ENCODE data around the gene EEIG1.
"Not testable (repeated sequence)": the region's sequence is repeated elsewhere in the genome, so short reads cannot be mapped to it uniquely, and the experiment has no call there.

Gene EEIG1

GRCh38 chr9:127980706-127981558 lies at the start of gene EEIG1:
TSS of gene EEIG1 (minus strand) at chr9:127980989. CDS start at chr9:127980137, 852 bp downstream.
- H3K4me3 ChIP-seq (ENCODE audit: low read depth, low read length) = peak within 1 kb of the TSS; percentile 85
- DNase-seq (ENCODE audit: low read depth) = peak; percentile 61
- TF ChIP-seq, protein P1, sequence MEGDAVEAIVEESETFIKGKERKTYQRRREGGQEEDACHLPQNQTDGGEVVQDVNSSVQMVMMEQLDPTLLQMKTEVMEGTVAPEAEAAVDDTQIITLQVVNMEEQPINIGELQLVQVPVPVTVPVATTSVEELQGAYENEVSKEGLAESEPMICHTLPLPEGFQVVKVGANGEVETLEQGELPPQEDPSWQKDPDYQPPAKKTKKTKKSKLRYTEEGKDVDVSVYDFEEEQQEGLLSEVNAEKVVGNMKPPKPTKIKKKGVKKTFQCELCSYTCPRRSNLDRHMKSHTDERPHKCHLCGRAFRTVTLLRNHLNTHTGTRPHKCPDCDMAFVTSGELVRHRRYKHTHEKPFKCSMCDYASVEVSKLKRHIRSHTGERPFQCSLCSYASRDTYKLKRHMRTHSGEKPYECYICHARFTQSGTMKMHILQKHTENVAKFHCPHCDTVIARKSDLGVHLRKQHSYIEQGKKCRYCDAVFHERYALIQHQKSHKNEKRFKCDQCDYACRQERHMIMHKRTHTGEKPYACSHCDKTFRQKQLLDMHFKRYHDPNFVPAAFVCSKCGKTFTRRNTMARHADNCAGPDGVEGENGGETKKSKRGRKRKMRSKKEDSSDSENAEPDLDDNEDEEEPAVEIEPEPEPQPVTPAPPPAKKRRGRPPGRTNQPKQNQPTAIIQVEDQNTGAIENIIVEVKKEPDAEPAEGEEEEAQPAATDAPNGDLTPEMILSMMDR (IDR thresholded peaks at IDR 0.05; ENCODE audit: low read depth, low read length, missing control alignments) = no peak

DNA sequence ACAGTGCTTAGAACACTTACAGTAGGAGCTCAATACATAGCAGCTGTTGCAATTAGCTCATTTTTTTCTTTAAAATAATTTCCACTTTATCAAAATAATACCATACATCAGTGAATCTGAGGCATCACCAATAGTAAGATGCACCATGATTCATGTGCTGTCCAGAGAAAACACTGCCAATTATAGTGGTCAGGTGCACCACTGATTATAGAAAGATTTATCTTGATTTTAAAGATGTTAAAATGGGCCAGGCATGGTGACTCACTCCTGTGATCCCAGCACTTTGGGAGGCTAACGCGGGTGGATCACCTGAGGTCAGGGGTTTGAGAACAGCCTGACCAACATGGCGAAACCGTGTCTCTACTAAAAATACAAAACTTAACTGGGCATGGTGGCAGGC lies 46.9 kb upstream of the EEIG1 start:
- no peak overlapping the region for H3K4me3 ChIP-seq (ENCODE audit: low read depth, low read length)
- TF ChIP-seq, protein P1 (IDR thresholded peaks at IDR 0.05; ENCODE audit: low read depth, low read length, missing control alignments) = no peak
- no peak for DNase-seq (ENCODE audit: low read depth)

GRCh38 chr9:128026773-128027541 lies 46.2 kb upstream of the EEIG1 start:
- H3K4me3 ChIP-seq (ENCODE audit: low read depth, low read length) = no peak overlapping the region
- no peak for DNase-seq (ENCODE audit: low read depth)

DNA sequence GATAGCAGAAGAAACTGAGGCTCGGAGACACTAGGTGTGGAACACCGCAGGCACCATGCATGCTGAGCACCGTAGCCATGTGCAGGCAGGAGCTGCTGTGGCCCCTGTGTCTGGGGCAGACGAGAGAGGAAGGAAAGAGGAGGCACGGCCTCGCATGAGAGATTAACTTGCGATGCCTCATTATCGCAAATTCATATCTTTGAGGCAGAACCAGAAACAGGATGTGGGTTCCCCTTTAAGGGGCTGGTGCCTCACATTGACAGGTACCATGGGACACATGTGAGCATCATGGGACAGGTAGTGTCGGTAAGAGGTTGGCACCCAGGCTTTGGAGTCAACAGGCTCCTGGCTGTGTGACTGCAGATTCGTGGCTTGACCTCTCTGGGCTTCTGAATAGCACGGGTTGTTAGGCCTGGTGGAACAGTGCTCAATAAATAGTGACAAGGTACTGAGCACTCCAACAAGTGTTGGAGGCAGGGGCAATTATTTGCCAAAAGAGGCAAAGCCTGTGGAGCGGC lies 45.5 kb upstream of the EEIG1 start:
- peak; percentile 72 for DNase-seq (ENCODE audit: low read depth)
- no peak overlapping the region for H3K4me3 ChIP-seq (ENCODE audit: low read depth, low read length)
- TF ChIP-seq, protein P1 (IDR thresholded peaks at IDR 0.05; ENCODE audit: low read depth, low read length, missing control alignments) = no peak

More at GRCh38 chr9:128026773-128027541, 46.2 kb upstream of the EEIG1 start:
- TF ChIP-seq, protein P1 (IDR thresholded peaks at IDR 0.05; ENCODE audit: low read depth, low read length, missing control alignments) = no peak

GRCh38 chr9:128025736-128026135 lies 44.9 kb upstream of the EEIG1 start:
- TF ChIP-seq, protein P1 (IDR thresholded peaks at IDR 0.05; ENCODE audit: low read depth, low read length, missing control alignments) = no peak
- no peak for DNase-seq (ENCODE audit: low read depth)
- H3K4me3 ChIP-seq (ENCODE audit: low read depth, low read length) = no peak overlapping the region

GRCh38 chr9:128024761-128025308 lies 44.0 kb upstream of the EEIG1 start:
- TF ChIP-seq, protein P1 (IDR thresholded peaks at IDR 0.05; ENCODE audit: low read depth, low read length, missing control alignments) = no peak
- DNase-seq (ENCODE audit: low read depth) = no peak
- no peak overlapping the region for H3K4me3 ChIP-seq (ENCODE audit: low read depth, low read length)

DNA sequence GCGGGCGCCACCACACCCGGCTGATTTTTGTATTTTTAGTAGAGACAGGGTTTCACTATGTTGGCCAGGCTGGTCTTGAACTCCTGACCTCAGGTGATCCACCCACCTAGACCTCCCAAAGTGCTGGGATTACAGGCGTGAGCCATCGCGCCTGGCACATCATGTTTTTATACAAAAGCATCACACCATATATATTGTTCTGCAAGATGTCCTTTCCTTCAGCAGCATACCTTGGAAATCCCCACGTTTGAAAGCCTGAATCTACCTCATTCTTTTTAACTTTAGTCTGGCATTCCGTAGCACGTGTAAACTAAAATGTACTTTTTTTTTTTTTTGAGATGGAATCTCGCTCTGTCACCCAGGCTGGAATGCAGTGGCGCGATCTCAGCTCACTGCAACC lies 42.9 kb upstream of the EEIG1 start:
- not testable (repeated sequence) for DNase-seq (ENCODE audit: low read depth); H3K4me3 ChIP-seq (ENCODE audit: low read depth, low read length)

All from GM12864 (cell line).